HUES64 (cell line): Measurements from ENCODE around the gene OR2A5. TPM values are rescaled to one million over a fixed set of nuclear protein-coding genes. Genes with fewer than 3 reads are reported as not detected.
"Not testable (repeated sequence)": the region's sequence is repeated elsewhere in the genome, so short reads cannot be mapped to it uniquely, and the experiment has no call there.

Source experiments
- H3K27ac ChIP-seq: 2 replicates; pipeline ENCODE4 v1.7.0; 2013; ENCODE audit warnings: low read depth, low read length, inconsistent platforms
- H3K27me3 ChIP-seq: 2 replicates; pipeline ENCODE4 v1.6.1; 2013; ENCODE audit warnings: mild to moderate bottlenecking, low read length; ENCODE audit not compliant: insufficient read depth
- H3K36me3 ChIP-seq: 2 replicates; pipeline ENCODE4 v1.6.1; 2013; ENCODE audit warnings: mild to moderate bottlenecking, low read length; ENCODE audit not compliant: insufficient read depth
- H3K4me1 ChIP-seq: 2 replicates; pipeline ENCODE4 v1.6.1; 2013; ENCODE audit warnings: mild to moderate bottlenecking, low read length, moderate library complexity; ENCODE audit not compliant: insufficient read depth
- H3K4me3 ChIP-seq: 2 replicates; pipeline ENCODE4 v1.5.1; 2013; ENCODE audit warnings: mild to moderate bottlenecking, low read length, moderate library complexity
- H3K9ac ChIP-seq: 2 replicates; pipeline ENCODE4 v1.6.1; 2013; ENCODE audit warnings: mild to moderate bottlenecking, low read depth, low read length
- H3K9me3 ChIP-seq: 2 replicates; pipeline ENCODE4 v1.6.1; 2013; ENCODE audit warnings: low read depth, low read length; ENCODE audit not compliant: insufficient read depth
- WGBS: fragments of 150-250, 120-280 bp; methylation state at CpG from one replicate; pipeline ENCODE4 v1.1.7; 2013; ENCODE audit warnings: missing lambda C conversion rate; 5-methylcytosine and 5-hydroxymethylcytosine counted together
- polyA plus RNA-seq, 2 experiments: library from polyadenylated mRNA; stranded (reverse); fragments of 50-300 nt; gene quantifications; one replicate each; pipeline ENCODE4 v1.2.3, GENCODE V29; 2013

The OR2A5 gene
- polyA plus RNA-seq (2013, experiment 1 of 2), result not detected
- not detected for polyA plus RNA-seq (2013, experiment 2 of 2)

GRCh38 chr7:144048648-144049047 is at the start of gene OR2A5:
OR2A5 (plus strand) TSS chr7:144048948; CDS start chr7:144050402, 1,454 bp downstream.
- H3K4me3 ChIP-seq, result no peak within 1 kb of the TSS
- H3K27me3 ChIP-seq, result no peaks in the 10 kb centered on the region
- no peaks in the 10 kb centered on the region for H3K9me3 ChIP-seq
- no peak within 1 kb of the TSS for H3K27ac ChIP-seq
- no peaks in the 10 kb centered on the region for H3K36me3 ChIP-seq
- 88% methylated on average over 1 of the region's 1 CpG for WGBS
- no peaks in the 10 kb centered on the region for H3K4me1 ChIP-seq
- H3K9ac ChIP-seq, result no peak within 1 kb of the TSS

- Histone ChIP-seq H3K27ac (no peak within 1 kb of the TSS), H3K9ac (no peak within 1 kb of the TSS), H3K9me3 (no peaks in the 10 kb centered on the region), H3K36me3 (no peaks in the 10 kb centered on the region), H3K27me3 (no peaks in the 10 kb centered on the region), H3K4me1 (no peaks in the 10 kb centered on the region), H3K4me3 (no peak within 1 kb of the TSS)
- WGBS, result 91% methylated on average over 4 of the region's 4 CpGs
These were observed 48.7 kb upstream of the OR2A5 start, which contains the start of gene OR6B1 for GRCh38 chr7:144000020-144000419. OR6B1 (plus strand) TSS chr7:144000320; CDS start chr7:144003997, 3,677 bp downstream.

GRCh38 chr7:144001543-144001942 is 47.2 kb upstream of the OR2A5 start:
- 87% methylated on average over 3 of the region's 3 CpGs for WGBS
- H3K4me3 ChIP-seq, result no peak overlapping the region
- no peak overlapping the region for H3K27ac ChIP-seq

GRCh38 chr7:144004703-144005102 is 44.0 kb upstream of the OR2A5 start:
- Histone ChIP-seq H3K4me1 (no peaks in the 10 kb centered on the region), H3K36me3 (no peaks in the 10 kb centered on the region), H3K4me3 (no peak overlapping the region), H3K27me3 (no peaks in the 10 kb centered on the region), H3K9me3 (peaks cover 16% of the 10 kb centered on the region), H3K27ac (no peak overlapping the region), H3K9ac (no peak overlapping the region)
- WGBS, result 89% methylated on average over 5 of the region's 5 CpGs

More at GRCh38 chr7:144001543-144001942, 47.2 kb upstream of the OR2A5 start:
- Histone ChIP-seq H3K4me1 (no peaks in the 10 kb centered on the region), H3K27me3 (no peaks in the 10 kb centered on the region), H3K9ac (no peak overlapping the region), H3K36me3 (no peaks in the 10 kb centered on the region), H3K9me3 (no peaks in the 10 kb centered on the region)

GRCh38 chr7:144006029-144006691 is 42.6 kb upstream of the OR2A5 start:
- no peak overlapping the region for H3K4me3 ChIP-seq
- no peak overlapping the region for H3K9ac ChIP-seq
- H3K36me3 ChIP-seq, result no peaks in the 10 kb centered on the region
- H3K4me1 ChIP-seq, result no peaks in the 10 kb centered on the region
- 94% methylated on average over 1 of the region's 1 CpG for WGBS
- H3K9me3 ChIP-seq, result peaks cover 16% of the 10 kb centered on the region
- H3K27ac ChIP-seq, result no peak overlapping the region
- no peaks in the 10 kb centered on the region for H3K27me3 ChIP-seq

- H3K4me3 ChIP-seq, result no peak overlapping the region
- H3K4me1 ChIP-seq, result no peaks in the 10 kb centered on the region
- no peak overlapping the region for H3K9ac ChIP-seq
- H3K27ac ChIP-seq, result no peak overlapping the region
- no peaks in the 10 kb centered on the region for H3K36me3 ChIP-seq
- H3K9me3 ChIP-seq, result peaks cover 16% of the 10 kb centered on the region
- 100% methylated on average over 1 of the region's 1 CpG for WGBS
- H3K27me3 ChIP-seq, result no peaks in the 10 kb centered on the region
These were observed 42.1 kb upstream of the OR2A5 start for GRCh38 chr7:144006692-144007042.

- Histone ChIP-seq H3K27me3 (no peaks in the 10 kb centered on the region), H3K4me1 (no peaks in the 10 kb centered on the region), H3K4me3 (no peak overlapping the region), H3K9me3 (peaks cover 16% of the 10 kb centered on the region), H3K27ac (no peak overlapping the region), H3K36me3 (no peaks in the 10 kb centered on the region), H3K9ac (no peak overlapping the region)
- 96% methylated on average over 2 of the region's 2 CpGs for WGBS
These were observed 39.4 kb upstream of the OR2A5 start for GRCh38 chr7:144009361-144009760.

- H3K27ac ChIP-seq, H3K4me3 ChIP-seq, H3K27me3 ChIP-seq, H3K4me1 ChIP-seq, H3K9ac ChIP-seq, H3K36me3 ChIP-seq: not testable (repeated sequence)
- H3K9me3 ChIP-seq, result peaks cover 16% of the 10 kb centered on the region
These were observed 38.7 kb upstream of the OR2A5 start for GRCh38 chr7:144010061-144010460.

GRCh38 chr7:144010821-144011220 is 37.9 kb upstream of the OR2A5 start:
- H3K36me3 ChIP-seq, H3K27ac ChIP-seq, H3K4me3 ChIP-seq, H3K9ac ChIP-seq, H3K27me3 ChIP-seq, H3K4me1 ChIP-seq: not testable (repeated sequence)
- WGBS, result 93% methylated on average over 1 of the region's 1 CpG
- peaks cover 16% of the 10 kb centered on the region for H3K9me3 ChIP-seq

- H3K4me1 ChIP-seq, result no peaks in the 10 kb centered on the region
- H3K9me3 ChIP-seq, result peaks cover 16% of the 10 kb centered on the region
- no peaks in the 10 kb centered on the region for H3K27me3 ChIP-seq
- H3K4me3 ChIP-seq, result no peak overlapping the region
- H3K9ac ChIP-seq, result no peak overlapping the region
- H3K36me3 ChIP-seq, result no peaks in the 10 kb centered on the region
- H3K27ac ChIP-seq, result no peak overlapping the region
- WGBS, result 80% methylated on average over 5 of the region's 5 CpGs
These were observed 37.1 kb upstream of the OR2A5 start for GRCh38 chr7:144011458-144012230.

- H3K4me3 ChIP-seq, result no peak overlapping the region
- no peaks in the 10 kb centered on the region for H3K27me3 ChIP-seq
- no peaks in the 10 kb centered on the region for H3K9me3 ChIP-seq
- no peaks in the 10 kb centered on the region for H3K36me3 ChIP-seq
- H3K27ac ChIP-seq, result no peak overlapping the region
- H3K9ac ChIP-seq, result no peak overlapping the region
- WGBS, result 83% methylated on average over 4 of the region's 4 CpGs
- peaks cover 3% of the 10 kb centered on the region; the same call in 1 of the 2 replicates for H3K4me1 ChIP-seq
These were observed 30.7 kb upstream of the OR2A5 start for GRCh38 chr7:144018065-144018464.
